Measurements from ENCODE around the gene NAV1. TPM values are rescaled to one million over a fixed set of nuclear protein-coding genes. Genes with fewer than 3 reads are reported as not detected.

The NAV1 gene
- total and polyA plus RNA-seq, 2 experiments from 2014 or later = 22.7 to 37.4 TPM

GRCh38 chr1:201561601-201562000 lies 22.7 kb downstream of the NAV1 start:
- Mint-ChIP-seq H3K27me3 (ENCODE audit: insufficient read depth, low read depth, poor library complexity) (peaks cover 18% of the 10 kb centered on the region), H3K4me3 (no peak overlapping the region), H3K27ac (no peak overlapping the region), H3K9me3 (no peaks in the 10 kb centered on the region), H3K4me1 (peaks cover 21% of the 10 kb centered on the region), H3K36me3 (ENCODE audit: low read depth) (no peaks in the 10 kb centered on the region)
- H3K36me3 ChIP-seq (ENCODE audit: insufficient read depth) = no peaks in the 10 kb centered on the region
- TF ChIP-seq STAT1 (IDR thresholded peaks at IDR 0.05; ENCODE audit: unreplicated experiment) (no peak), ZNF114 (CRISPR knock-in tag; IDR thresholded peaks at IDR 0.05) (no peak), JUNB (IDR thresholded peaks at IDR 0.05; ENCODE audit: unreplicated experiment) (no peak), ETS1 (IDR thresholded peaks at IDR 0.05) (no peak), ZNF331 (CRISPR knock-in tag; IDR thresholded peaks at IDR 0.05; ENCODE audit: low read depth) (no peak), CTCF (conservative IDR thresholded peaks at IDR 0.05; ENCODE audit: low read depth in 2 of 2) (no peak), NANOG (IDR thresholded peaks at IDR 0.05; ENCODE audit: borderline replicate concordance) (no peak), POLR2AphosphoS5 (IDR thresholded peaks at IDR 0.05; ENCODE audit: low read depth) (no peak), EZH2phosphoT487 (IDR thresholded peaks at IDR 0.05; ENCODE audit: unreplicated experiment) (no peak), CREB1 (CRISPR knock-in tag; IDR thresholded peaks at IDR 0.05; ENCODE audit: low read depth) (no peak), EZH2 (IDR thresholded peaks at IDR 0.05; ENCODE audit: low read depth, unreplicated experiment) (no peak), REST (IDR thresholded peaks at IDR 0.05; ENCODE audit: unreplicated experiment) (no peak), ZNF462 (CRISPR knock-in tag; IDR thresholded peaks at IDR 0.05) (no peak)
- no peak overlapping the region for H3K4me3 ChIP-seq
- no peak overlapping the region for H3K27ac ChIP-seq (ENCODE audit: low read depth)
- no peaks in the 10 kb centered on the region for H4K20me1 ChIP-seq (replicated peaks; ENCODE audit: insufficient read depth)
- H3F3A ChIP-seq (replicated peaks; ENCODE audit: low read depth) = no peaks in the 10 kb centered on the region
- ATAC-seq (no peak), DNase-seq (ENCODE audit: low spot score) (no peak)
- no peaks in the 10 kb centered on the region for H3K9me2 ChIP-seq (ENCODE audit: insufficient read depth)
- no peak overlapping the region for H3K4me2 ChIP-seq
- H2AFZ ChIP-seq = no peak overlapping the region
- no peaks in the 10 kb centered on the region; the same call in 1 of the 2 replicates for H3K4me1 ChIP-seq (ENCODE audit: insufficient read depth)
- H3K27me3 ChIP-seq (ENCODE audit: insufficient read depth) = no peaks in the 10 kb centered on the region
- no peaks in the 10 kb centered on the region for H3K79me2 ChIP-seq (replicated peaks; ENCODE audit: insufficient read depth)
